Body of pancreas (tissue), 4 donors: ENCODE measurements around the gene TYW1.
"Not testable (repeated sequence)": the region's sequence is repeated elsewhere in the genome, so short reads cannot be mapped to it uniquely, and the experiment has no call there.

ENCODE experiments used
- CTCF ChIP-seq, 7 experiments: fragments of 450-650 bp in 4 of 7; fragments of 200-600 bp in 3 of 7; sonication (generic) in 3 of 7; IDR thresholded peaks; one replicate each; pipeline ENCODE4 v1.5.1; 2016 to 2019; ENCODE audit warnings: antibody characterized with exemption in 7 of 7
- POLR2A ChIP-seq, 3 donors: fragments of 450-650 bp; IDR thresholded peaks; one replicate each; pipeline ENCODE4 v1.6.1; 2016; ENCODE audit warnings: antibody characterized with exemption in 3 of 3, mild to moderate bottlenecking in 2 of 3

GRCh38 chr7:67128257-67128656, 131.6 kb downstream of the TYW1 start:
- TF ChIP-seq POLR2A, CTCF (IDR thresholded peaks at IDR 0.05): not testable (repeated sequence)
